Measurements from ENCODE around the gene MZT2B.

- TF ChIP-seq, protein P1, sequence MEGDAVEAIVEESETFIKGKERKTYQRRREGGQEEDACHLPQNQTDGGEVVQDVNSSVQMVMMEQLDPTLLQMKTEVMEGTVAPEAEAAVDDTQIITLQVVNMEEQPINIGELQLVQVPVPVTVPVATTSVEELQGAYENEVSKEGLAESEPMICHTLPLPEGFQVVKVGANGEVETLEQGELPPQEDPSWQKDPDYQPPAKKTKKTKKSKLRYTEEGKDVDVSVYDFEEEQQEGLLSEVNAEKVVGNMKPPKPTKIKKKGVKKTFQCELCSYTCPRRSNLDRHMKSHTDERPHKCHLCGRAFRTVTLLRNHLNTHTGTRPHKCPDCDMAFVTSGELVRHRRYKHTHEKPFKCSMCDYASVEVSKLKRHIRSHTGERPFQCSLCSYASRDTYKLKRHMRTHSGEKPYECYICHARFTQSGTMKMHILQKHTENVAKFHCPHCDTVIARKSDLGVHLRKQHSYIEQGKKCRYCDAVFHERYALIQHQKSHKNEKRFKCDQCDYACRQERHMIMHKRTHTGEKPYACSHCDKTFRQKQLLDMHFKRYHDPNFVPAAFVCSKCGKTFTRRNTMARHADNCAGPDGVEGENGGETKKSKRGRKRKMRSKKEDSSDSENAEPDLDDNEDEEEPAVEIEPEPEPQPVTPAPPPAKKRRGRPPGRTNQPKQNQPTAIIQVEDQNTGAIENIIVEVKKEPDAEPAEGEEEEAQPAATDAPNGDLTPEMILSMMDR (IDR thresholded peaks at IDR 0.05): no peak
- no peak for TF ChIP-seq POLR2A (IDR thresholded peaks at IDR 0.05)
These were observed 3.4 kb downstream of the MZT2B start for GRCh38 chr2:130185436-130185835.

Measured in heart left ventricle (tissue), 13 donors.